Measurements from ENCODE around the gene CHCHD3. TPM values are rescaled to one million over a fixed set of nuclear protein-coding genes. Genes with fewer than 3 reads are reported as not detected.
"Not testable (repeated sequence)": the region's sequence is repeated elsewhere in the genome, so short reads cannot be mapped to it uniquely, and the experiment has no call there.

CHCHD3 gene
- total RNA-seq, 1 experiment from 2014 or later: 100 TPM

DNA sequence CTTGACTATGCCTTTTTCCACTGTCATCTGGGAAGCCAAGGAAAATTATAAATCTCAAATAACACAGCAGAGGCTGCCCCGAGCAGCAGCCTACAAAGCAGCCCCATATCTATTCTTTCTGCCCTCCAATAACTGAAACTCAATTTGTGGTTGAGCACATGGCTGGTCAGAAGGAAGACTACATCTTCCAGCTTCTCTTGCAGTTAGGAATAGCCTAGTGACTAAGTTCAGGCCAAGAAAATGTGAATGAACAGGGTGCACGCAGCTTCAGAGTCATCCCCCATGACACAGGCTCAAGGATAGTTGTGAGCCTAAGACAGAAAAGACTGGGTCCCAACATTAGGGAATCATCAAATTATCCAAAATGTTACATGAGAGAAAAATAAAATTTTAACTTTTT lies 42.3 kb downstream of the CHCHD3 start:
- no TSS peak for BruUV-seq (replicated peaks)
- DNase-seq: no peak
- no peaks in the 10 kb centered on the region for H3K4me1 ChIP-seq (replicated peaks; ENCODE audit: insufficient read depth)
- H3K9me2 ChIP-seq (ENCODE audit: insufficient read depth): no peaks in the 10 kb centered on the region
- no peaks in the 10 kb centered on the region for H3K27me3 ChIP-seq (ENCODE audit: insufficient read depth, low read depth)
- no peaks in the 10 kb centered on the region for H3K36me3 ChIP-seq (ENCODE audit: low read depth)
- no peaks in the 10 kb centered on the region for H3K9me3 ChIP-seq (ENCODE audit: insufficient read depth, low read depth)
- no peak for TF ChIP-seq EZH2 (IDR thresholded peaks at IDR 0.05; ENCODE audit: low read depth)
- TF ChIP-seq, protein P1, sequence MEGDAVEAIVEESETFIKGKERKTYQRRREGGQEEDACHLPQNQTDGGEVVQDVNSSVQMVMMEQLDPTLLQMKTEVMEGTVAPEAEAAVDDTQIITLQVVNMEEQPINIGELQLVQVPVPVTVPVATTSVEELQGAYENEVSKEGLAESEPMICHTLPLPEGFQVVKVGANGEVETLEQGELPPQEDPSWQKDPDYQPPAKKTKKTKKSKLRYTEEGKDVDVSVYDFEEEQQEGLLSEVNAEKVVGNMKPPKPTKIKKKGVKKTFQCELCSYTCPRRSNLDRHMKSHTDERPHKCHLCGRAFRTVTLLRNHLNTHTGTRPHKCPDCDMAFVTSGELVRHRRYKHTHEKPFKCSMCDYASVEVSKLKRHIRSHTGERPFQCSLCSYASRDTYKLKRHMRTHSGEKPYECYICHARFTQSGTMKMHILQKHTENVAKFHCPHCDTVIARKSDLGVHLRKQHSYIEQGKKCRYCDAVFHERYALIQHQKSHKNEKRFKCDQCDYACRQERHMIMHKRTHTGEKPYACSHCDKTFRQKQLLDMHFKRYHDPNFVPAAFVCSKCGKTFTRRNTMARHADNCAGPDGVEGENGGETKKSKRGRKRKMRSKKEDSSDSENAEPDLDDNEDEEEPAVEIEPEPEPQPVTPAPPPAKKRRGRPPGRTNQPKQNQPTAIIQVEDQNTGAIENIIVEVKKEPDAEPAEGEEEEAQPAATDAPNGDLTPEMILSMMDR (conservative IDR thresholded peaks at IDR 0.05): no peak
- no peak overlapping the region for H2AFZ ChIP-seq
- ChIA-PET CTCF (no interaction called here), POLR2A (ENCODE audit: unreplicated experiment) (no interaction called here)
- H3F3A ChIP-seq (ENCODE audit: insufficient read depth, low read depth): no peaks in the 10 kb centered on the region
- no peak overlapping the region for H3K4me3 ChIP-seq
- no peak overlapping the region for H3K27ac ChIP-seq
- H4K20me1 ChIP-seq (ENCODE audit: insufficient read depth): peaks cover 15% of the 10 kb centered on the region; the same call in 1 of the 2 replicates
- no peak overlapping the region for H3K4me2 ChIP-seq
- peaks cover 22% of the 10 kb centered on the region; the same call in 1 of the 2 replicates for H3K79me2 ChIP-seq (ENCODE audit: low read depth)
- intact Hi-C loops (cut with micrococcal nuclease; ENCODE audit: unreplicated experiment): no loop called here

DNA sequence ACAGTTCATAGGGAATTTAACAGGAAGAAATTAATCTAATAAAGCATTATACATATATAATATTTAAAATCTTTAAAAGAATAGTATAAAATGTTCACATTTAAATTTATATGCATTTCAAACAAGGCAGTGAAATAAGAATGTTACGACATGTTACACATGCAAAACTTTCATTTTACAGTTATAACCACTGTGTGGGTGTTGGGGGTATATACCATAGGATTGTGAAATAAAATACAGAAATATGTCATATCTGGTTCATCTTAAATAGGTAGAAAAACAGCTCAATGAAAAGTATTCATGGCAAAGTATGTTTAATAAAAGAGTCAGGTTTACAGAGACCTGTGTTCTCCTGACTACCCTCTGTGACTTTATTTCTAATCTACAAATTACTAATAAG lies 45.6 kb downstream of the CHCHD3 start:
- H3K9me3 ChIP-seq (ENCODE audit: insufficient read depth, low read depth): no peaks in the 10 kb centered on the region
- intact Hi-C loops (cut with micrococcal nuclease; ENCODE audit: unreplicated experiment): no loop called here
- peaks cover 12% of the 10 kb centered on the region; the same call in 1 of the 2 replicates for H3K79me2 ChIP-seq (ENCODE audit: low read depth)
- no peaks in the 10 kb centered on the region for H3K9me2 ChIP-seq (ENCODE audit: insufficient read depth)
- no peaks in the 10 kb centered on the region for H3K36me3 ChIP-seq (ENCODE audit: low read depth)
- ChIA-PET CTCF (no interaction called here), POLR2A (ENCODE audit: unreplicated experiment) (no interaction called here)
- no TSS peak for BruUV-seq (replicated peaks)
- TF ChIP-seq, protein P1 (conservative IDR thresholded peaks at IDR 0.05): no peak
- TF ChIP-seq EZH2 (IDR thresholded peaks at IDR 0.05; ENCODE audit: low read depth): no peak
- no peak overlapping the region for H3K27ac ChIP-seq
- H2AFZ ChIP-seq: no peak overlapping the region
- H3K27me3 ChIP-seq (ENCODE audit: insufficient read depth, low read depth): no peaks in the 10 kb centered on the region
- no peaks in the 10 kb centered on the region for H3K4me1 ChIP-seq (replicated peaks; ENCODE audit: insufficient read depth)
- no peak overlapping the region for H3K4me2 ChIP-seq
- peaks cover 4% of the 10 kb centered on the region; the same call in 1 of the 2 replicates for H4K20me1 ChIP-seq (ENCODE audit: insufficient read depth)
- no peak overlapping the region for H3K4me3 ChIP-seq
- no peak for DNase-seq
- H3F3A ChIP-seq (ENCODE audit: insufficient read depth, low read depth): no peaks in the 10 kb centered on the region

DNA sequence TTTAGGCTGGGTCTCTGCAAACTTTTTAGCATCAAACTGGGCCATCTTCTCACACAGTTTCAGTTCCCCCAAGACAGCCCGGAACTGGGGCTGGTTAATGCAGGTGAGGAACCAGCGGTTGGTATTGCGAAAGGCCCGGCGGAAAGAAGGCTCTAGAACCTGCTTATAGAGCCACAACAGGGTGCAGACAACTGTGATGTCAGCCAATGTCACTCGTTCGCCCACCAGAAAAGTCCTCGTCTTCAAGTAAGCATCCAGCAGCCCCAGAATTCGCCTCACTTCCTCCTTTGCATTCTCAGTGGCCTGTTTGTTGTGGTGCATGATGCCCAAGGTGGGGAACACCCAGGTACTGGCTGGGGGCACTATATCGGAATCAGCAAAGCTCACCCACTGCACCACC lies 46.6 kb downstream of the CHCHD3 start:
- POLR2A ChIA-PET (ENCODE audit: unreplicated experiment); H3K4me2 ChIP-seq; H3K27me3 ChIP-seq (ENCODE audit: insufficient read depth, low read depth); intact Hi-C loops (cut with micrococcal nuclease; ENCODE audit: unreplicated experiment); H3F3A ChIP-seq (ENCODE audit: insufficient read depth, low read depth); H3K36me3 ChIP-seq (ENCODE audit: low read depth); CTCF ChIA-PET; H2AFZ ChIP-seq; BruUV-seq (replicated peaks); H3K27ac ChIP-seq; DNase-seq; H3K9me3 ChIP-seq (ENCODE audit: insufficient read depth, low read depth); H4K20me1 ChIP-seq (ENCODE audit: insufficient read depth); H3K9me2 ChIP-seq (ENCODE audit: insufficient read depth); H3K4me3 ChIP-seq; H3K4me1 ChIP-seq (replicated peaks; ENCODE audit: insufficient read depth): not testable (repeated sequence)
- peaks cover 12% of the 10 kb centered on the region; the same call in 1 of the 2 replicates for H3K79me2 ChIP-seq (ENCODE audit: low read depth)

DNA sequence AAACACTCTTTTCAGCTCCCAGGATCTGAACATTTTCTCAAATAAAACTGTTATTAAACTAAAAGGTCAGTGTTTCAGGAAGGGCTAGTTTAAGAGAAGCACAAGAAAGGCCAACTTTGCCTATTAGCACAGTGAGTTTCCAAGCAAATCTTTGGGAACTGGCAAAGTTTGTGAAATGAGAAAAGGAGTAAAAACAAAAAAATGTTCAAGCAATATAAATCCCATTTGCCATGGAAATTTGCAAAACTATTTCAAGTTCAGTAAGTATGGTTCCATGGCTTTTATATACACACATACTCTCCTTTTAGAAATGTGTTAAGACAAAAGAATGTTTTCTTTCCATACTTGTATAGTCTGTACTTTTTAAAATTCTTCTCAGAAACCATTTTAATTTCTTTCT lies 51.5 kb downstream of the CHCHD3 start:
- Histone ChIP-seq H3K4me1 (replicated peaks; ENCODE audit: insufficient read depth) (no peaks in the 10 kb centered on the region), H3K27me3 (ENCODE audit: insufficient read depth, low read depth) (no peaks in the 10 kb centered on the region), H3K36me3 (ENCODE audit: low read depth) (no peaks in the 10 kb centered on the region), H3K9me3 (ENCODE audit: insufficient read depth, low read depth) (no peaks in the 10 kb centered on the region), H4K20me1 (ENCODE audit: insufficient read depth) (peaks cover 4% of the 10 kb centered on the region), H3K4me2 (no peak overlapping the region), H3K27ac (no peak overlapping the region), H3K9me2 (ENCODE audit: insufficient read depth) (no peaks in the 10 kb centered on the region), H3F3A (ENCODE audit: insufficient read depth, low read depth) (no peaks in the 10 kb centered on the region), H3K79me2 (ENCODE audit: low read depth) (peaks cover 12% of the 10 kb centered on the region), H2AFZ (no peak overlapping the region), H3K4me3 (no peak overlapping the region)
- BruUV-seq (replicated peaks): no TSS peak
- no peak for TF ChIP-seq EZH2 (IDR thresholded peaks at IDR 0.05; ENCODE audit: low read depth)
- TF ChIP-seq, protein P1 (conservative IDR thresholded peaks at IDR 0.05): no peak
- no peak for DNase-seq
- ChIA-PET CTCF (no interaction called here), POLR2A (ENCODE audit: unreplicated experiment) (no interaction called here)
- intact Hi-C loops (cut with micrococcal nuclease; ENCODE audit: unreplicated experiment): no loop called here

Data from PC-9 (cell line).